HG03354 (cell line): Measurements from ENCODE around the gene CCDC148.

Source experiments
- ATAC-seq: cut with Tn5 transposase; IDR thresholded peaks from one replicate; pipeline ENCODE4 v1.9.1; 2021; ENCODE audit warnings: mild to moderate bottlenecking; ENCODE audit not compliant: unreplicated experiment, poor library complexity, severe bottlenecking

CCDC148 gene

GRCh38 chr2:158456309-158457066 lies at the start of gene CCDC148, which contains the start of gene PKP4:
TSS of gene CCDC148 (minus strand) at chr2:158456753. CDS start at chr2:158456439, 314 bp downstream.
TSS of gene PKP4 (plus strand) at chr2:158456952. CDS start at chr2:158533185, 76,233 bp downstream.
- ATAC-seq, result peak; percentile 92

- no peak for ATAC-seq
Observed at GRCh38 chr2:158505448-158505934, 48.9 kb upstream of the CCDC148 start.

- ATAC-seq, result no peak
Observed at GRCh38 chr2:158504088-158504487, 47.5 kb upstream of the CCDC148 start.

DNA sequence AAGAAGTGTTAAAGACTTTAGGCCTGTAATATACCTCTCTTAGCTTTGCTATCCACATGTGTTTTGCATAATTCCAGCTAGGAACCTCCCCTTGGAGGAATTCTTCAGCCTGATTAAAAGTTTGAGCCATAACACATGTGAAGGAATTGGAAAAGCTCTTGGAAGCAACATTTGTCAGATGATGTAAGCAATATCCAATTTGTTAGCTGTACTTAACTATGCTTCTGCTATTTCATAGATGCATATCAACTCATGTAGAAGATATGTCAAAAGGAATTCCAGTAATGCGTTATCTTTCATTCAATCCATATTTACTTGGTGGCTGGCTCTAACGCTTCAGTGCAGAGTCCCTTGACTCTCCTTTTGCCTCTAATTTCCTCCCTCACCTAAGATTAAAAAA lies 46.4 kb upstream of the CCDC148 start:
- ATAC-seq, result no peak

DNA sequence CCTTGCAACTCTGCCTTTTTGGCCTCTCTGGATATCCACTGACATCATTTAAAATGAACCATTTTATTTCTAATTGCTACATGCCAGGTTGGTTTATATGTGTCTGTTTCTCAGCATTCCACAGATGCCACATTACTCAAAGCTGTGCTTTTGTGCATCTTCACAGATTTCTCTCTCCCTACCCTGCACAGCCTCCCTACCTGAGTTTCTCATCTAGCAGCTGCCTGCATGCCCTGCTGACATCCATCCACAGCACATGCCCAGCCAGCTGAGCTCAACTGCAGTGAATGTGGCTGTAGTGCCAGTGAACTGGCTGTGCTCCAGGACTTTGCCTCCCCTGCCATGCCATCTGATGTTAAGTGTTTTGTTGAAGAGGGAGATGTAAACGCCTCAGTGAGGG lies 44.7 kb upstream of the CCDC148 start:
- ATAC-seq, result no peak

DNA sequence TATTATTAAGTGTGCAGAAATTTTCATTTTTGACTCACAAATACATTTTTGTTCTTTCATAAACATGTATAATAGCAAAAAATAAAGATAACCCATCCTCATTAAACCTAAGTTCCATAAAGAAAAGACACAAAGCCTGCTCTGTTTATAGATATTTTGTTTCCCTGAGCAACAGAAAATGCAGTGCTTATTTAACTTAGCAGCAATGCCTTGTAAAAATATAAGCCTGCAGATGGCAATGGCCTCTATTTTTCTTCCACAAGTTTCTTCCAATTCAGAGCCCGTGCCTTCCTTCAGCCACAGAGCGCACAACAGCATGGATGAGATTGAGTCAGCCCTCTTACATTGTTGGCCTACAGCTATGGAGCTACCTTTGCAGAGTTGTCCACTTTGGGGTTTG lies 43.8 kb upstream of the CCDC148 start:
- no peak for ATAC-seq

DNA sequence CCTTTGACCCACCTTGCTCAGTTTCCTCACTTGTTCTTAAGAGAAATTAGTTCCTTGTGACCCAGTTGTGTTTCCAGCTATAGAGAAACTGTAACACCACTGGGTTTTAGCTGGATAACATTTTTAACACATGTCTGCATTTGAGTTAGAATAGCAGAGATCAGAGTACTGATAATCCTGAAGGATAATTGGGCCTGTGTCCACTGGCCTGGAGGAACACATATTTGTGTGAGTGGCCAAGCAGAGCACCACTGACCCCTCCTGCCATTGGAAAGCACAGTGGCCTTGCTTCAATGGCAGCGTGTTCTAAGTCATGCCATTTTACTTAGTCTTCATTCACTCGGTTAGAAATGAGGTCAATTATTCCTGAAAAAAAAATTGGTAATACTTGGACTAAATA lies 42.8 kb upstream of the CCDC148 start:
- no peak for ATAC-seq

DNA sequence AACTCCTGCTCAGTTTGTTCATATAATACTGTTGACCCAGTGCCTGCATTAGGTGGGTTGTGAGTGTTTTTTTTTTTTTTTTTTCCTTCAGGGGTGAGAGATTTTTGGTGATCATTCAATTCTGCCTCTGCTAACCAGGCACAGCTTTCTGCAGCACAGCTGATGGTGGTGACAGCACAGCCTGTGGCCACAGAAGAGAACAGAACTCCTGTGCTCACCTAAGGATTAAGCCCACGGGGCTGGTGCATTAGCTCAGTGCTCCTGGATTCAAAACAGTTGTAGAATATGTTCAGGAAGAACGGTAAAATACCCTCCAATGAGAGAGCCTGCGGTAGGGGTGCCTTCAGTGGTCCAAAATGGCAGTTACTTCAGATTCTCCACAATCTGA lies 42.2 kb upstream of the CCDC148 start:
- no peak for ATAC-seq

- ATAC-seq, result no peak
Observed at GRCh38 chr2:158498043-158498748, 41.6 kb upstream of the CCDC148 start.

GRCh38 chr2:158497486-158497885 lies 40.9 kb upstream of the CCDC148 start:
- no peak for ATAC-seq

- no peak for ATAC-seq
Observed at GRCh38 chr2:158496986-158497385, 40.4 kb upstream of the CCDC148 start.

DNA sequence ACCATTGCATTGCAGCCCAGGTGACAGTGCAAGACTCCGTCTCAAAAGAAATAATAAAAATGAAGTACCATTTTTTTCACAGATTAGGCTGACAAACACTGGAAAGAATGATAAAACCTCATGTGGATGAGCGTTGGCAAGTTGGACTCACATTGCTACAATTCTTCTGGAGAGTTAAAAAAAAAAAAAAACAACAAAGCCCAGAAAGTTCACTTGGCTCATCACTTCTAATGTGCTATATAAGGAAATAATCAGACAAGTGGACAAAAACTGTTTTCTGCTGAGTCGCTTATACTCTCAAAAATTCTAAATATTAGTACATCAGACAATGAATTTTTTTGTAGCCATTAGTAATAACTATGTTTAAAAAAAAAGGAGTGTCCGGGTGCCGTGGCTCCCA lies 38.6 kb upstream of the CCDC148 start:
- no peak for ATAC-seq

DNA sequence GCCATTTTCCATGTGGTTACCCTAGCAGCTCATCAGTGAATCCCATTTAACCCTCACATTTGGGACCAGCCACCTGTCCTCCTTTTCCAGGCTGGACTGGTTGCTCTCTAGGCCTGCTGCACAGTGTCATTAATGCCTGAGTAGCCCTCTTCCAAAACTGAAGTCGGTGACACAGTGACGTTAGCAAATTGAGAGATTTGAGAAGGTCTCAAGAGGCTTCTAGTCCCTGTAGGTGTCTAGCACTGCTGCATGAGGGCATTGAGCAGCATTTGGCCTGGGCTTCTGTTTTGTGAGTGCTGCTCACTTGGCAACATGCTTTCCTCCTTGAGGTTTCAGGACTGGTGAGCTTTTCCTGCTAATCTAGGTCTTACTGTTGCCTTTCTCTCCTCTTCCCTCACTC lies 36.9 kb upstream of the CCDC148 start:
- ATAC-seq, result no peak

- no peak for ATAC-seq
Observed at GRCh38 chr2:158491072-158491471, 34.5 kb upstream of the CCDC148 start.

GRCh38 chr2:158489366-158490112 lies 33.0 kb upstream of the CCDC148 start:
- no peak for ATAC-seq

- ATAC-seq, result no peak
Observed at GRCh38 chr2:158488442-158489216, 32.1 kb upstream of the CCDC148 start.

- no peak for ATAC-seq
Observed at GRCh38 chr2:158487419-158487818, 30.9 kb upstream of the CCDC148 start.

GRCh38 chr2:158486970-158487325 lies 30.4 kb upstream of the CCDC148 start:
- no peak for ATAC-seq

DNA sequence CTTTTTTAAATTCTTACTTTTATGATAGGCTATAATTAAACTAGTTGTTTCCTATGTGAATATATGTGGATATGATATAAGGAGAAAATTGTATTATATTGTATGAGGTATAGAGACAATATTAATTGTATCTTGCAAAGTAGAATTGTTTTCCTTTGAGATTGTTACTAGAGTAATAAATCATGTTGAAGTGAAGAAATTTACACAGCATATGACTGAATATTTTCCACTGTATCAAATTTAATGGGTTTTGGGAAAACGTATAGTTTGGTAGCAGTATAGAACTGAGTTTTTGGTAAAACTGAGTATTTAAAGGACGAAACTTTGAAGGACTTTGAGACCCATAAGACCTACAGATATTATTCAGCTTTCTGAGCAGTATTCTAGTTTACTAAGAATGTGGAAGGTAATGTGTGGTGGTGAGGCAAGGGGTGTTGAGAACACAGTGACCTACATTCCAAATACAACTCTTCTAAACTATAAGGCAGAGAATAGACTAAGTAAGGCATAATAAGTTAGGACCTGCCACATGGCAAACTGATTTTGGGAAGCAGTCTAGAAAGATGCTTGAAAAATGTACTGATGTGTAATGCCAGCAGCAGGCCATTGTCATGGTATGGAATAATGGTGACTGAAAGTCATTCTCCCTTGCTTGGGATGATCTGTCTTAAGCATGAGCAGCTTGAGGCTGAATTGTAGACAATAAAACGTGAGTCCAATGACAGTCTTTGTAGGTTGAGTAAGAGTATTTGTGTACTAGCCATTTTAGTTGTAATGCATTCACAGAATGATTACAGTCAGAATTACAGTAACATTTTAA lies 29.8 kb upstream of the CCDC148 start:
- no peak for ATAC-seq
